GM23248 (cell line): ENCODE measurements around the gene CHCHD3. TPM values are rescaled to one million over a fixed set of nuclear protein-coding genes. Genes with fewer than 3 reads are reported as not detected.
A peak's percentile ranks its signal among the peaks of the same experiment; 100 is the strongest.

ENCODE experiments used
- DNase-seq: peaks from one replicate; pipeline ENCODE4 v3.0.0-alpha.2; 2015
- H2AFZ ChIP-seq: fragments of 200-600 bp; sonication (generic); 2 replicates; pipeline ENCODE4 v1.6.1; 2016; ENCODE audit warnings: antibody characterized with exemption
- H3F3A ChIP-seq: fragments of 200-600 bp; sonication (generic); 2 replicates; pipeline ENCODE4 v1.6.1; 2016; ENCODE audit warnings: mild to moderate bottlenecking, antibody characterized with exemption, mixed run types; ENCODE audit not compliant: insufficient read depth
- H3K27ac ChIP-seq: fragments of 200-600 bp; sonication (generic); 2 replicates; pipeline ENCODE4 v1.5.1; 2016; ENCODE audit warnings: mild to moderate bottlenecking
- H3K27me3 ChIP-seq: fragments of 200-600 bp; sonication (generic); replicated peaks from 2 replicates; pipeline ENCODE4 v1.6.1; 2016; ENCODE audit warnings: mild to moderate bottlenecking; ENCODE audit not compliant: insufficient read depth
- H3K36me3 ChIP-seq: fragments of 200-600 bp; sonication (generic); 2 replicates; pipeline ENCODE4 v1.6.1; 2016; ENCODE audit warnings: low read depth, mild to moderate bottlenecking
- H3K4me1 ChIP-seq: fragments of 200-600 bp; sonication (generic); 2 replicates; pipeline ENCODE4 v1.6.1; 2016; ENCODE audit warnings: mild to moderate bottlenecking; ENCODE audit not compliant: insufficient read depth
- H3K4me2 ChIP-seq: fragments of 200-600 bp; sonication (generic); one replicate; pipeline ENCODE4 v1.6.1; 2016; ENCODE audit warnings: mild to moderate bottlenecking; ENCODE audit not compliant: unreplicated experiment
- H3K4me3 ChIP-seq: fragments of 200-600 bp; sonication (generic); 2 replicates; pipeline ENCODE4 v1.5.1; 2016; ENCODE audit warnings: mild to moderate bottlenecking
- H3K79me2 ChIP-seq: fragments of 200-600 bp; sonication (generic); 2 replicates; pipeline ENCODE4 v1.6.1; 2016; ENCODE audit warnings: mild to moderate bottlenecking; ENCODE audit not compliant: insufficient read depth
- H3K9ac ChIP-seq: fragments of 200-600 bp; sonication (generic); 2 replicates; pipeline ENCODE4 v1.6.1; 2016; ENCODE audit warnings: mild to moderate bottlenecking
- H3K9me2 ChIP-seq: fragments of 200-600 bp; sonication (generic); 2 replicates; pipeline ENCODE4 v1.6.1; 2016; ENCODE audit warnings: mixed run types, mild to moderate bottlenecking, moderate library complexity; ENCODE audit not compliant: insufficient read depth
- H3K9me3 ChIP-seq: fragments of 200-600 bp; sonication (generic); one replicate; pipeline ENCODE4 v1.6.1; 2017; ENCODE audit warnings: low read depth
- H4K20me1 ChIP-seq: fragments of 200-600 bp; sonication (generic); 2 replicates; pipeline ENCODE4 v1.6.0; 2016; ENCODE audit not compliant: insufficient read depth
- EZH2 ChIP-seq: fragments of 200-600 bp; sonication (generic); IDR thresholded peaks from 2 replicates; pipeline ENCODE4 v1.6.1; 2018; ENCODE audit warnings: antibody characterized with exemption, mild to moderate bottlenecking; ENCODE audit not compliant: insufficient read depth, poor library complexity, severe bottlenecking
- EZH2phosphoT487 ChIP-seq: fragments of 200-600 bp; sonication (generic); IDR thresholded peaks from 2 replicates; pipeline ENCODE4 v1.6.1; 2018; ENCODE audit warnings: antibody characterized with exemption, moderate library complexity, mild to moderate bottlenecking, low read depth; ENCODE audit not compliant: insufficient read depth
- WGBS, 2 experiments: methylation state at CpG; one replicate each; pipeline ENCODE4 v1.1.6; 2015 to 2017; ENCODE audit warnings: low lambda C conversion rate in 2 of 2, low coverage in 1 of 2; ENCODE audit errors: missing lambda C conversion rate in 2 of 2; 5-methylcytosine and 5-hydroxymethylcytosine counted together
- in situ Hi-C: fragments of 300-500 bp; cut with MboI; formaldehyde crosslinking; loops from 2 replicates; pipeline ENCODE4 v1.15.0; 2020
- polyA plus RNA-seq: library from polyadenylated mRNA; unstranded; fragments of >200 nt; fragmentation: Nextera tagmentation; extraction: Ambion mirVana; gene quantifications from 2 replicates; pipeline ENCODE4 v1.2.1, GENCODE V29; 2016
- total RNA-seq: library from RNA; depleted of rRNA; stranded (reverse); fragments of >200 nt; shearing (Covaris generic); gene quantifications from 2 replicates; pipeline ENCODE4 v1.2.3, GENCODE V29; 2014

The CHCHD3 gene
- total and polyA plus RNA-seq, 2 experiments from 2014 or later: 43.7 to 66.1 TPM

DNA sequence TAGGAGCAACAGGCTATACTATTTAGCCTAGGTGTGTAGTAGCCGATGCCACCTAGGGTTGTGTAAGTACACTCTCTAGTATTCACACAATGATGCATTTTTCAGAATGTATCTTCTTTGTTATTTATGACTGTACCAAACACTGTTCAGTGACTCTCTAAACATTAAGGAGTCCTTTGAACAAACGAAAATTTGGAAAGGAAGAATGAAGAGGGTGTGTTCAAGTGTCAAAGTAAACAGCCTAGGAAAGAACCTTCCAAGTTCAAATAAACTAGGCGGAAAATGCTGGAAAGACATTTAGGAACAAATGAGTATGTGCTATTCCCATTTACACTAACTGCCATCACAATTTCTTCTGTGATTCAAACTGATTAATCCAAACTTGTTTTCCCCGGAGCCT, 142.4 kb downstream of the CHCHD3 start:
- TF ChIP-seq EZH2 (no peak), EZH2phosphoT487 (no peak)
- Histone ChIP-seq H3K9me2 (no peaks in the 10 kb centered on the region), H4K20me1 (no peaks in the 10 kb centered on the region), H2AFZ (no peak overlapping the region), H3F3A (no peaks in the 10 kb centered on the region), H3K79me2 (no peaks in the 10 kb centered on the region; the same call in 1 of the 2 replicates), H3K4me3 (no peak overlapping the region), H3K27me3 (no peaks in the 10 kb centered on the region), H3K27ac (no peak overlapping the region), H3K36me3 (no peaks in the 10 kb centered on the region), H3K4me2 (no peak overlapping the region), H3K9me3 (no peaks in the 10 kb centered on the region), H3K9ac (no peak overlapping the region), H3K4me1 (no peaks in the 10 kb centered on the region)
- in situ Hi-C loops: no loop called here
- DNase-seq: no peak
- 78 to 82% methylated on average over 4 of the region's 4 CpGs for WGBS, 2 experiments

- TF ChIP-seq EZH2 (no peak), EZH2phosphoT487 (no peak)
- no peaks in the 10 kb centered on the region for H4K20me1 ChIP-seq
- H3F3A ChIP-seq: peaks cover 11% of the 10 kb centered on the region
- no peaks in the 10 kb centered on the region; the same call in 1 of the 2 replicates for H3K79me2 ChIP-seq
- no peaks in the 10 kb centered on the region for H3K9me2 ChIP-seq
- in situ Hi-C loops: no loop called here
- H3K9me3 ChIP-seq: no peaks in the 10 kb centered on the region
- H3K9ac ChIP-seq: no peak overlapping the region
- H3K4me1 ChIP-seq: peaks cover 10% of the 10 kb centered on the region; the same call in 1 of the 2 replicates
- H3K36me3 ChIP-seq: no peaks in the 10 kb centered on the region
- DNase-seq: no peak
- no peak overlapping the region for H2AFZ ChIP-seq
- H3K27me3 ChIP-seq: no peaks in the 10 kb centered on the region
- no peak overlapping the region for H3K27ac ChIP-seq
- no peak overlapping the region for H3K4me2 ChIP-seq
- no peak overlapping the region for H3K4me3 ChIP-seq
These were observed 144.6 kb downstream of the CHCHD3 start for GRCh38 chr7:132937286-132937685.

DNA sequence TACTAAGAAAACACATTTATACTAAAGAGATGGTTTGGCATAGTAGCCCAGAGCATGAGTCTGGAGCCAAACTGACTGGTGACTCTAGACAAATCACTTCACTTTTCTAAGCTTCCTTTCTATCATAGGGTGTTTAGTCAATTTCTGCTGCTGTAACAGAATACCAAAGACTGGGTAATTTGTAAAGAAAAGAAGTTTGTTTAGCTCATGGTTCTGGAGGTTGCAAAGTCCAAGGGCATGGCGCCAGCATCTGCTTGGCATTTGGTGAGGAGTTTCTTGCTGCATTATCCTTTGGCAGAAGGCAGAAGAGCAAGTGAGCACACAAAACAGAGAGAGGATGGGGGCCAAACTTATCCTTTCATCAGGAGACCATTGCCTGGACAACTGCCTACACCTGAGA, 146.3 kb downstream of the CHCHD3 start:
- Histone ChIP-seq H3K4me3 (no peak overlapping the region), H3K27ac (no peak overlapping the region), H4K20me1 (no peaks in the 10 kb centered on the region), H3K9me3 (no peaks in the 10 kb centered on the region), H3K4me2 (no peak overlapping the region), H3K4me1 (peaks cover 10% of the 10 kb centered on the region; the same call in 1 of the 2 replicates), H3K79me2 (no peaks in the 10 kb centered on the region; the same call in 1 of the 2 replicates), H3K9ac (no peak overlapping the region), H3K9me2 (no peaks in the 10 kb centered on the region), H3K36me3 (no peaks in the 10 kb centered on the region), H3K27me3 (no peaks in the 10 kb centered on the region), H3F3A (peaks cover 11% of the 10 kb centered on the region), H2AFZ (no peak overlapping the region)
- in situ Hi-C loops: no loop called here
- DNase-seq: no peak
- WGBS, 2 experiments: 100% methylated on average over 1 of the region's 1 CpG
- TF ChIP-seq EZH2phosphoT487 (no peak), EZH2 (no peak)

DNA sequence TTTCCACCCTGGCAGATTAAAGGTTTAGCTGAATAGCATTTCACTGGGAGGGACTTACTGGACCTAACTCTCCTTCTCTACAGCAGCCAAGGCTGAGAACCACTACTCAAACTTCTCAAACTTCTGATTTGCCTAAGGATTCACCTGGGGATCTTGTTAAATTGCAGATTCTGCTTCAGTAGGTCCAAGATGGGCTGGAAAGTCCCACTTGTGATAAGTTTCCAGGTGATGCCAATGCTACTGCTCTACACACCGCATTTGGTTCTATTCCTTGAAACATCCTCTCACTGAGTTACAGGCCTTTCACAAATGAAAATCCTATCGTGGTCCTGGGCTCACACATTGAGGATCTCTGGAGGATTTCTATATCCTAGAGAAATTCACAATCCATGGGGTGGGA, 147.9 kb downstream of the CHCHD3 start:
- in situ Hi-C loops: no loop called here
- Histone ChIP-seq H3K4me1 (peaks cover 10% of the 10 kb centered on the region; the same call in 1 of the 2 replicates), H3K36me3 (no peaks in the 10 kb centered on the region), H3K4me3 (no peak overlapping the region), H3K4me2 (no peak overlapping the region), H3K27ac (no peak overlapping the region), H3K9me2 (no peaks in the 10 kb centered on the region), H2AFZ (no peak overlapping the region), H3F3A (peaks cover 11% of the 10 kb centered on the region), H3K79me2 (no peaks in the 10 kb centered on the region; the same call in 1 of the 2 replicates), H3K9me3 (no peaks in the 10 kb centered on the region), H3K9ac (no peak overlapping the region), H4K20me1 (no peaks in the 10 kb centered on the region), H3K27me3 (no peaks in the 10 kb centered on the region)
- DNase-seq: no peak
- no peak for TF ChIP-seq EZH2
- no peak for TF ChIP-seq EZH2phosphoT487
- WGBS, 2 experiments: 97 to 98% methylated on average over 2 of the region's 2 CpGs

GRCh38 chr7:132933072-132933458, 148.8 kb downstream of the CHCHD3 start:
- in situ Hi-C loops: no loop called here
- Histone ChIP-seq H3F3A (peaks cover 11% of the 10 kb centered on the region), H3K79me2 (no peaks in the 10 kb centered on the region; the same call in 1 of the 2 replicates), H4K20me1 (no peaks in the 10 kb centered on the region), H3K9me2 (no peaks in the 10 kb centered on the region), H3K36me3 (no peaks in the 10 kb centered on the region), H3K4me3 (no peak overlapping the region), H2AFZ (no peak overlapping the region), H3K4me2 (peak overlapping the region; percentile 34), H3K4me1 (peaks cover 10% of the 10 kb centered on the region; the same call in 1 of the 2 replicates), H3K27me3 (no peaks in the 10 kb centered on the region), H3K27ac (peak overlapping the region; percentile 19; the same call in 1 of the 2 replicates), H3K9ac (no peak overlapping the region), H3K9me3 (no peaks in the 10 kb centered on the region)
- 66 to 69% methylated on average over 4 of the region's 4 CpGs for WGBS, 2 experiments
- TF ChIP-seq EZH2: no peak
- no peak for TF ChIP-seq EZH2phosphoT487
- DNase-seq: peak; percentile 71
